AG04449 (cell line): ENCODE measurements around the gene TH.

Experiments used
- CTCF ChIA-PET: fragments of 350-600 bp; formaldehyde crosslinking; extraction: SDS; loops from one replicate; lab custom pipeline; 2021; ENCODE audit warnings: antibody characterized with exemption; lab: Yijun Ruan, JAX
- POLR2A ChIA-PET: fragments of 400-600, 350-600 bp; formaldehyde crosslinking; extraction: SDS; loops from one replicate; lab custom pipeline; 2020; ENCODE audit warnings: antibody characterized with exemption, inconsistent platforms; lab: Yijun Ruan, JAX
- DNase-seq: peaks from one replicate; pipeline ENCODE4 v3.0.0-alpha.2; 2010; ENCODE audit warnings: low read depth, low spot score
- H3K4me3 ChIP-seq: 2 replicates; pipeline ENCODE4 v1.5.1; 2011; ENCODE audit warnings: low read depth, mild to moderate bottlenecking, control low read depth, low read length
- TF ChIP-seq, protein P1 (sequence below): IDR thresholded peaks from one replicate; pipeline ENCODE4 v1.5.1; 2011; ENCODE audit warnings: mild to moderate bottlenecking, moderate library complexity, low read length, control low read depth, inconsistent platforms; ENCODE audit not compliant: insufficient read depth; ENCODE audit errors: missing control alignments

Gene TH

GRCh38 chr11:2188745-2189144 lies 17.1 kb upstream of the TH start:
- H3K4me3 ChIP-seq, result no peak overlapping the region
- no peak for DNase-seq
- ChIA-PET POLR2A (no interaction called here), CTCF (interaction anchor here (6.4 kb wide), 1 partner anchor 232 kb away, joined by 87 read pairs; no protein-coding TSS in a partner anchor)
- TF ChIP-seq, protein P1, sequence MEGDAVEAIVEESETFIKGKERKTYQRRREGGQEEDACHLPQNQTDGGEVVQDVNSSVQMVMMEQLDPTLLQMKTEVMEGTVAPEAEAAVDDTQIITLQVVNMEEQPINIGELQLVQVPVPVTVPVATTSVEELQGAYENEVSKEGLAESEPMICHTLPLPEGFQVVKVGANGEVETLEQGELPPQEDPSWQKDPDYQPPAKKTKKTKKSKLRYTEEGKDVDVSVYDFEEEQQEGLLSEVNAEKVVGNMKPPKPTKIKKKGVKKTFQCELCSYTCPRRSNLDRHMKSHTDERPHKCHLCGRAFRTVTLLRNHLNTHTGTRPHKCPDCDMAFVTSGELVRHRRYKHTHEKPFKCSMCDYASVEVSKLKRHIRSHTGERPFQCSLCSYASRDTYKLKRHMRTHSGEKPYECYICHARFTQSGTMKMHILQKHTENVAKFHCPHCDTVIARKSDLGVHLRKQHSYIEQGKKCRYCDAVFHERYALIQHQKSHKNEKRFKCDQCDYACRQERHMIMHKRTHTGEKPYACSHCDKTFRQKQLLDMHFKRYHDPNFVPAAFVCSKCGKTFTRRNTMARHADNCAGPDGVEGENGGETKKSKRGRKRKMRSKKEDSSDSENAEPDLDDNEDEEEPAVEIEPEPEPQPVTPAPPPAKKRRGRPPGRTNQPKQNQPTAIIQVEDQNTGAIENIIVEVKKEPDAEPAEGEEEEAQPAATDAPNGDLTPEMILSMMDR, result no peak

GRCh38 chr11:2187280-2187707 lies 15.7 kb upstream of the TH start:
- H3K4me3 ChIP-seq, result no peak overlapping the region
- CTCF ChIA-PET, result interaction anchor here (1.0 to 6.4 kb wide), 6 partner anchors 7 to 233 kb away, joined by 3 to 87 read pairs (median 9); no protein-coding TSS in a partner anchor
- POLR2A ChIA-PET, result no interaction called here
- TF ChIP-seq, protein P1, result no peak
- DNase-seq, result no peak

DNA sequence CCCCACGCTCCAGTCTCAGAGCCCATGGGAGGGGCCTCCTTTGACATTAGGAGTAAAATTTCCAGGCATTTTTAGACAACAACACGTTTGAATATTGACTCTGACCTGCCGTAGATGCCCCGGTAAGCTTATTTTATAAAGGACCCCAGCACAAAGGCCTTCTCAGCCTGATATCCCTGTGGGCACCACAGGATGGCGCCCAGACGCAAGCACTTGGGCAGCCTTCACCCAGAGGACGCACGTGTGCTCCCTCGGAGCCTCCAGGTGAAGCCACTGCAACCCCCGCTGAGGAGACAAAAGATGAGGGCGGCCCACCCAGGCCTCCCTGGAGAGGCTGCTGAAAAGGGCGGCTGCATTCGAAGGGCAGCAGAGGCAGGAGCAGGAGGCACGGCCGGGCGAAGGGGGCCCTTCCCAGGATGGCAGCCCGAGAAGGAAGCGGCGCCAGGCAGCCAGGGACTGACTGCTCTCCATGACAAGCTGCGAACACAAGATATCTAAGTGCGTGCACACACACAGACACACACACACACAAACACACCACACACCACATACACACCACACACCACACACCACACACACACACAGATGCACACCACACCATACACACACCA lies 15.2 kb upstream of the TH start:
- no peak overlapping the region for H3K4me3 ChIP-seq
- TF ChIP-seq, protein P1, result peak; percentile 52
- ChIA-PET POLR2A (no interaction called here), CTCF (interaction anchor here (0.6 to 6.4 kb wide), 12 partner anchors 7 to 345 kb away, joined by 3 to 87 read pairs (median 4); no protein-coding TSS in a partner anchor)
- DNase-seq, result no peak

DNA sequence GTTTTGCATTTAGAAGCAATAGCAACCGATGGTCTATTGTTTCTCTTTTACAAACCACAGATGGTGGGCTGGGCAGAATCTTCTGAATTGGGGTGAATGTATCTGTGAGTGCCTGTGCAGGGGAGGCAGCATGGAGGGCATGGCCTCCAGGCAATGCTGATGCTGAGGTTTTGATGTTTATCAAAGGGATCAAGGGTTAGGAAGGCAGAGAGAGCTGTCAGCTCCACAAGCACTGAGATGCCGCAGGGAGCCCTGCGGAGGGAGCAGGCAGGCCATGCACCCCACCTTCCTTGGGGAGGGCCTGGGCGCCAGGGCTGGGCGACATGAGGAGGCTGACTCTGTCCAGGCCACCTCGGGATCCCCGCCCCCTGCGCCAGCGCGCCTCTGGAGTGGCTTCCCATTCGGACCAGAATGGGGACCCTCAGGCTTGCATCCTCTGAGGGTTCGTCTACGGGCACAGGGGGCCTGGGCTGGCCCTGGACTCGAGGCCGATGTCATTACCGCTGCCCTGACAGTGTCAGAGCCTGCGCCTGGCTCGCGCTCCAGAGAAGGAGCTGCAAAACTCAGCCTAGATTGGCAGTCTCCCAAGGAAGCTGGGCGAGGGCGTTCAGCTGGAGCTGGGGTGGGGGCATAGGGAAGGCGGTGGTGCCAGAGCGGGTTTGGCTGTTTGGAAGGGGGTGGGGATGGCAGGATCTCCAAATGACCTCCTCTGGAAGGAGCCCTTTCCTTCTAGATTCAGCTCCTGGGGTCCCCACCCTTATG lies 13.9 kb upstream of the TH start:
- TF ChIP-seq, protein P1, result no peak
- CTCF ChIA-PET, result interaction anchor here (0.9 to 6.4 kb wide), 8 partner anchors 9 to 242 kb away, joined by 3 to 87 read pairs (median 6); no protein-coding TSS in a partner anchor
- no peak for DNase-seq
- no peak overlapping the region for H3K4me3 ChIP-seq
- POLR2A ChIA-PET, result no interaction called here

GRCh38 chr11:2182692-2183474 lies 11.3 kb upstream of the TH start:
- ChIA-PET CTCF (interaction anchor here (5.8 to 6.4 kb wide), 2 partner anchors 11 to 238 kb away, joined by 27 to 87 read pairs; no protein-coding TSS in a partner anchor), POLR2A (no interaction called here)
- no peak for DNase-seq
- H3K4me3 ChIP-seq, result no peak overlapping the region
- TF ChIP-seq, protein P1, result no peak

- DNase-seq, result no peak
- ChIA-PET POLR2A (no interaction called here), CTCF (interaction anchor here (5.8 kb wide), 1 partner anchor 12 kb away, joined by 27 read pairs; no protein-coding TSS in a partner anchor)
- no peak overlapping the region for H3K4me3 ChIP-seq
- TF ChIP-seq, protein P1, result no peak
These were observed 10.5 kb upstream of the TH start for GRCh38 chr11:2182075-2182474.
